Kidney epithelial cell (primary cell): ENCODE data around the gene CEL. TPM values are rescaled to one million over a fixed set of nuclear protein-coding genes. Genes with fewer than 3 reads are reported as not detected.

Experiments
- DNase-seq: peaks from one replicate; pipeline ENCODE4 v3.0.0-alpha.2; 2010; ENCODE audit warnings: low read depth
- H3K27me3 ChIP-seq: 2 replicates; pipeline ENCODE4 v1.6.0; 2011; ENCODE audit warnings: low read length; ENCODE audit not compliant: control insufficient read depth, insufficient read depth
- H3K36me3 ChIP-seq: 2 replicates; pipeline ENCODE4 v1.5.1; 2011; ENCODE audit warnings: low read length; ENCODE audit not compliant: control insufficient read depth, insufficient read depth
- H3K4me3 ChIP-seq: 2 replicates; pipeline ENCODE4 v1.5.1; 2011; ENCODE audit warnings: low read depth, mild to moderate bottlenecking, control low read depth, low read length
- CTCF ChIP-seq: IDR thresholded peaks from 2 replicates; pipeline ENCODE4 v1.5.1; 2011; ENCODE audit warnings: mild to moderate bottlenecking, moderate library complexity, low read length, control low read depth, inconsistent platforms; ENCODE audit not compliant: insufficient read depth, poor library complexity, severe bottlenecking
- total RNA-seq: library from RNA; depleted of rRNA; stranded (reverse); fragments of >200 nt; gene quantifications from 2 replicates; pipeline ENCODE4 v1.2.3, GENCODE V29; 2015

The CEL gene
- total RNA-seq, 1 donor from 2014 or later = 1.2 TPM

- peaks cover 5% of the 10 kb centered on the region for H3K36me3 ChIP-seq
- no peak for DNase-seq
- no peaks in the 10 kb centered on the region for H3K27me3 ChIP-seq
- H3K4me3 ChIP-seq = no peak overlapping the region
- TF ChIP-seq CTCF = no peak
These were observed 39.8 kb downstream of the CEL start for GRCh38 chr9:133101356-133102189.

DNA sequence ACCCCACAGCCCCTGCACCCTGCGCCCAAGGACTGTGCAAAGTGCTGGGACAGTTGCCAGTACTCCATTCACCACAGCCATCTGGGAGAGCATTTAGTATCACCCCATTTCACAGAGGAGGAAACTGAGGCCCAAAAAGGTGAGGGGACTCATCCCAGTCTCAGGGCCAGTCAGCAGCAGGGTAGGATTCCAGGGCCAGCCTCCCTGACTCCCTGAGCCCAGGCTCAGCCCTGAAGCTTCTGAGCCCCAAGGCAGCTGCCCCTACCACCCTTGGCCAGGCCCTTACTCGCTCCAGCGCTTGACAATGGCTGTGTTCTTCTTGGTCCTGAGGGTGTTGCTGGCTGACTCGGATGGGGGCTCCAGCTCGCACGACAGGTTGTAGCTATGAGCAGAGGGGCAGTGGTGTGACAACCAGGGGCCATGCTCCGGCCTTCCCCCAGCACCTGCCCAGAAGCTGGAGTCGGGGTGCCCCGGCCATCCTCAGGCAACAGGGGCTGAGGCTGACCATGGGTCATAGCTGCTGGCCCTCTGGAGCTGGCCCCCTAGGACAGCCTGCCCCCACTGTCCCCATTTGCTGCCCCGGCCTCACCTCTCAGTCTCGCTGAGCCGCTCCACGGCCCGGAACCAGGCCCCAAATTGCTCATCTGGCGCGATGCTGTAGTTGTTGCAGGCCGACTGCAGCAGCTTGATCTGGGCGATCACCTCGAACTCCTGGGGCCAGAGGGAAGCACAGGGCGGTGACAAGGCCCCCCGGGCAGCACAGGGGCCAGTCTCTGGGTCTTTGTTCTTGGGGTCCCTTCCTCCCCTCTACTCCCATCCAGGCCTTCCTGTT lies 40.6 kb downstream of the CEL start:
- no peak for DNase-seq
- Histone ChIP-seq H3K4me3 (no peak overlapping the region), H3K27me3 (no peaks in the 10 kb centered on the region), H3K36me3 (peaks cover 5% of the 10 kb centered on the region)
- TF ChIP-seq CTCF = no peak

DNA sequence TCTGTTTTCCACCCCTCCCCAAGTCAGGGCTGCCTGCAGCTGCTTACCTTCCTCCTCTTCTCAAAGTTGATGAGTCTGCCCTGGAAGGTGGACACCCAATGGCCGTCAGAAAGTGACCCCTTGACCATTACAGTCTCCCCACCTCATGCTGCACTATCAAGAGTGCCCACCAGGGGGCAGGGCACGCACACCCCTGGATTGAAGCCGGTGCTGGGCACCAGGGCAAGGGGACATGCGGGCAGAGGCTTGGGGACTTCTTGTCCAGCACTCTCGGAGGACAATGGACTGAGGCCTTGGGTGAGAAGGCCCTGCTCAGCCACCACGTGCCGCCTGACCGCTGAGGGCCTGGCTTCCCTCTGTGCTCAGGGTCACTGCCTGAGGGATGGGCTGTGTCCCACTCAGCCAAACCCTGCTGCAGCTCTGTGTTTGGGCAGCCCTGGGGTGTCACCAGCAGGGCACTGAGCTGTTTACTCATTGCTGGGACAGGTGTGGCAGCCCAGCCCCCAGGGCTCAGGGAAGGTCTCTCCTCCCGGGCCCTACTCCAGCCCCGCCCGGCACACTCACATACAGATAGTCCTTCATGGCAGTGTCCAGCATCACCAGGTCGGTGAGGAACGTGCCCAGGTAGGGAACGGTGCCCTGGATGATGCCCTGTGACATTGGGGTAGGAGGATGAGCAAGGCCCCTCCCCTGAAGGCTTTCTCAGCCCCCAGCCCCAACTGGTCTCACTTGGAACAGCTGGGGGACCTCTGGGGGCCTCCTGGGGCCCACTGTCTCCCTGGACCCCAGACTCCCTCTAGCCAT lies 41.6 kb downstream of the CEL start:
- H3K27me3 ChIP-seq = no peaks in the 10 kb centered on the region
- no peak overlapping the region for H3K4me3 ChIP-seq
- H3K36me3 ChIP-seq = peaks cover 7% of the 10 kb centered on the region
- DNase-seq = no peak
- peak; percentile 92 for TF ChIP-seq CTCF

DNA sequence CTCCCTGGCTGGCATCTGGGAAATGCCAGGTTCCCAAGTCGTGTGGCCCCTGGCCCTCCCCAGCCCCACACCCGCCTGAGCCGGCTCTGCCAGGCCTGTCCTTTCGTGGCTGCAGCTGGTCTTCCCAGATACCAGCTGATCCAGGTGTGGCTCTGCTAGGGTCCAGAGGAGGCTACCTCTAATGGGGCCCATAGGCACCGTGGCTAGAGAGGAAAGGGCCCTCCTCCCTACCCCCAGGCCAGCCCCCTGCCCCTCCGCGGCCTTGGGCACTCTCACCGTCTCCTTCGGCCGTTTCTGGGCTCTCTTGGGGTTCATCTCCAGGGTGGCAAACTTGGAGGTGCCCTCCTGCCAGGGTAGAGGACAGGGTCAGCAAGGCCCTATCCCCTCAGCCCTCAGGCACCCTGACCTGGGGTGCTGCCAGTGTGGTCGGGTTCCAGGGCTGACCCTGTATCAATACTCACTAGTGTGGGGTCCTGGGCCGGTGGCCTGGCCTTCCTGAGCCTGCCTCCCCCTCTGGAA lies 42.3 kb downstream of the CEL start:
- TF ChIP-seq CTCF = no peak
- Histone ChIP-seq H3K36me3 (peaks cover 9% of the 10 kb centered on the region), H3K4me3 (no peak overlapping the region), H3K27me3 (no peaks in the 10 kb centered on the region)
- no peak for DNase-seq

DNA sequence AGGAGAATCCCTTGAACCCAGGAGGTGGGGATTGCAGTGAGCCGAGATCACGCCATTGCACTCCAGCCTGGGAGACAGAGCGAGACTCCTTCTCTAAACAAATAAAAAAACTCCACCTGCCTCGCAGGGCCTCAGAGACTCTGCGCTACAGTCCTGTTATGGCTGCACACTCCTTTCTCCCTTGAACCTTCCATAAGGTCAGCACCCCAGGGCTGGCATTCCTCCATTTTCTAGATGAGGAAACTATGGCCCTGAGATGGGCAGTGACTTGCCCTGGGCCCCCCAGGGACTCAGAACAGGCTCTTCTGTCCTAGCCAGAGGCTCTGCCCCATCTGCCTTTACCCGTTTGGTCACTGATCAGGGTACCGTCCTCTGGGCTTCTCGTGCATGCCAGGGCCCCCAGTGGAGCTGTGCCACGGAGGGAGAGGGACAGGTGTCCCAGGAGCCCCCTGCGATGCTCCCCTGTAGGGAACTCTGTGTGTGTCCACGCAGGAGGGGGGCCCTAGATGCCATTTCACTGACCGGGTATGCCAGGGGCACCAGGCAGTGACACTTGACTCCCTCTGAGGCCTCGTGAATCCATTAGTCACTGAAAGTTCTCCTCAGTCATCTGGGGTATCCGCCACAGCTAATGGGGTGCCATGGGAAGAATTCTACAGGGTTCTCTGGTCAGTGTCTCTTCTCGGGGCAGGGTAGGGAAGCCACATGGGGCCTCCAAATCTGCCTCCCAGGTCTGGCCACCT lies 43.1 kb downstream of the CEL start:
- TF ChIP-seq CTCF = no peak
- Histone ChIP-seq H3K4me3 (no peak overlapping the region), H3K27me3 (no peaks in the 10 kb centered on the region), H3K36me3 (peaks cover 10% of the 10 kb centered on the region)
- DNase-seq = no peak
